Stimulated activated CD4-positive, alpha-beta T cell treated with anti-CD3 and anti-CD28 coated beads, Interleukin-15, amount 100 ng/mL, for 24 hours (primary cell): Measurements from ENCODE around the gene MINK1.
"Not testable (repeated sequence)": the region's sequence is repeated elsewhere in the genome, so short reads cannot be mapped to it uniquely, and the experiment has no call there.

ENCODE experiments used
- DNase-seq: peaks from one replicate; pipeline ENCODE4 v3.0.0-alpha.2; 2020

Gene MINK1

GRCh38 chr17:4850246-4850645 lies 17.1 kb downstream of the MINK1 start:
- no peak for DNase-seq

- no peak for DNase-seq
These were observed 17.9 kb downstream of the MINK1 start for GRCh38 chr17:4851084-4851483.

- DNase-seq, result no peak
These were observed 19.5 kb downstream of the MINK1 start for GRCh38 chr17:4852567-4853207.

GRCh38 chr17:4853208-4853671 lies 20.1 kb downstream of the MINK1 start:
- no peak for DNase-seq

GRCh38 chr17:4854111-4854681 lies 21.1 kb downstream of the MINK1 start:
- DNase-seq, result no peak

GRCh38 chr17:4856271-4856936 lies 23.3 kb downstream of the MINK1 start:
- DNase-seq, result no peak

- DNase-seq, result no peak
These were observed 23.8 kb downstream of the MINK1 start for GRCh38 chr17:4856937-4857314.

- DNase-seq, result not testable (repeated sequence)
These were observed 24.2 kb downstream of the MINK1 start for GRCh38 chr17:4857347-4857746.

GRCh38 chr17:4858068-4858881 lies 25.1 kb downstream of the MINK1 start:
- DNase-seq, result no peak

GRCh38 chr17:4858882-4859260 lies 25.7 kb downstream of the MINK1 start:
- DNase-seq, result no peak

- DNase-seq, result no peak
These were observed 26.9 kb downstream of the MINK1 start for GRCh38 chr17:4859816-4860625.

GRCh38 chr17:4860651-4861050 lies 27.5 kb downstream of the MINK1 start:
- DNase-seq, result no peak

- DNase-seq, result no peak
These were observed 27.9 kb downstream of the MINK1 start for GRCh38 chr17:4861052-4861451.

- DNase-seq, result no peak
These were observed 29.6 kb downstream of the MINK1 start for GRCh38 chr17:4862720-4863119.

GRCh38 chr17:4863321-4863720 lies 30.2 kb downstream of the MINK1 start:
- DNase-seq, result no peak

- DNase-seq, result not testable (repeated sequence)
These were observed 34.4 kb downstream of the MINK1 start for GRCh38 chr17:4867535-4867934.

- not testable (repeated sequence) for DNase-seq
These were observed 36.2 kb downstream of the MINK1 start for GRCh38 chr17:4869058-4869998.

GRCh38 chr17:4870855-4871254 lies 37.7 kb downstream of the MINK1 start:
- DNase-seq, result no peak

GRCh38 chr17:4872786-4873185 lies 39.6 kb downstream of the MINK1 start:
- DNase-seq, result no peak

GRCh38 chr17:4877089-4877488 lies 43.9 kb downstream of the MINK1 start:
- no peak for DNase-seq

GRCh38 chr17:4879601-4880000 lies 46.5 kb downstream of the MINK1 start:
- no peak for DNase-seq
